ENCODE results near the gene WNT4. TPM values are rescaled to one million over a fixed set of nuclear protein-coding genes. Genes with fewer than 3 reads are reported as not detected.

WNT4 gene
- total RNA-seq, 2 experiments from 2014 or later = not detected

- ChIA-PET POLR2A (interaction anchor here (1.1 kb wide), 1 partner anchor 284 kb away, joined by 3 read pairs; no protein-coding TSS in a partner anchor), CTCF (interaction anchor here (0.5 to 2.5 kb wide), 6 partner anchors 12 to 509 kb away, joined by 3 to 14 read pairs (median 4); no protein-coding TSS in a partner anchor)
- peak; percentile 62 for DNase-seq
- no peaks in the 10 kb centered on the region for H3K4me1 Mint-ChIP-seq
- H3K27ac Mint-ChIP-seq = no peak overlapping the region
- H3K27me3 Mint-ChIP-seq = no peaks in the 10 kb centered on the region
- no peak overlapping the region for H3K4me3 Mint-ChIP-seq
- no peaks in the 10 kb centered on the region for H3K36me3 Mint-ChIP-seq (ENCODE audit: low read depth)
- H3K9me3 Mint-ChIP-seq = no peaks in the 10 kb centered on the region
Observed at GRCh38 chr1:22131875-22132486, 10.9 kb downstream of the WNT4 start.

- no peaks in the 10 kb centered on the region for H3K27me3 Mint-ChIP-seq
- no peaks in the 10 kb centered on the region for H3K4me1 Mint-ChIP-seq
- H3K36me3 Mint-ChIP-seq (ENCODE audit: low read depth) = no peaks in the 10 kb centered on the region
- no peaks in the 10 kb centered on the region for H3K9me3 Mint-ChIP-seq
- no peak overlapping the region for H3K4me3 Mint-ChIP-seq
- ChIA-PET POLR2A (no interaction called here), CTCF (interaction anchor here (0.5 to 2.5 kb wide), 7 partner anchors 13 to 509 kb away, joined by 3 to 14 read pairs (median 4); no protein-coding TSS in a partner anchor)
- no peak overlapping the region for H3K27ac Mint-ChIP-seq
- DNase-seq = no peak
Observed at GRCh38 chr1:22131062-22131461, 11.8 kb downstream of the WNT4 start.

- Mint-ChIP-seq H3K9me3 (no peaks in the 10 kb centered on the region), H3K4me3 (no peak overlapping the region), H3K4me1 (no peaks in the 10 kb centered on the region), H3K27ac (no peak overlapping the region), H3K36me3 (ENCODE audit: low read depth) (no peaks in the 10 kb centered on the region), H3K27me3 (no peaks in the 10 kb centered on the region)
- ChIA-PET CTCF (interaction anchor here (1.1 kb wide), 1 partner anchor 286 kb away, joined by 5 read pairs; no protein-coding TSS in a partner anchor), POLR2A (no interaction called here)
- no peak for DNase-seq
Observed at GRCh38 chr1:22129501-22130117, 13.3 kb downstream of the WNT4 start.

- H3K4me1 Mint-ChIP-seq = no peaks in the 10 kb centered on the region
- H3K4me3 Mint-ChIP-seq = no peak overlapping the region
- no peaks in the 10 kb centered on the region for H3K36me3 Mint-ChIP-seq (ENCODE audit: low read depth)
- no peak overlapping the region for H3K27ac Mint-ChIP-seq
- H3K27me3 Mint-ChIP-seq = no peaks in the 10 kb centered on the region
- ChIA-PET POLR2A (no interaction called here), CTCF (no interaction called here)
- H3K9me3 Mint-ChIP-seq = no peaks in the 10 kb centered on the region
- DNase-seq = no peak
Observed at GRCh38 chr1:22128392-22128791, 14.5 kb downstream of the WNT4 start.

GRCh38 chr1:22127731-22128130 is 15.2 kb downstream of the WNT4 start:
- no peak overlapping the region for H3K4me3 Mint-ChIP-seq
- H3K9me3 Mint-ChIP-seq = no peaks in the 10 kb centered on the region
- no peaks in the 10 kb centered on the region for H3K27me3 Mint-ChIP-seq
- ChIA-PET POLR2A (no interaction called here), CTCF (no interaction called here)
- H3K36me3 Mint-ChIP-seq (ENCODE audit: low read depth) = no peaks in the 10 kb centered on the region
- H3K4me1 Mint-ChIP-seq = no peaks in the 10 kb centered on the region
- DNase-seq = no peak
- H3K27ac Mint-ChIP-seq = no peak overlapping the region

GRCh38 chr1:22127248-22127647 is 15.6 kb downstream of the WNT4 start:
- Mint-ChIP-seq H3K4me1 (no peaks in the 10 kb centered on the region), H3K9me3 (no peaks in the 10 kb centered on the region), H3K4me3 (no peak overlapping the region), H3K27ac (no peak overlapping the region), H3K27me3 (no peaks in the 10 kb centered on the region), H3K36me3 (ENCODE audit: low read depth) (no peaks in the 10 kb centered on the region)
- CTCF ChIA-PET = no interaction called here
- POLR2A ChIA-PET = no interaction called here
- DNase-seq = no peak

GRCh38 chr1:22126531-22126930 is 16.4 kb downstream of the WNT4 start:
- DNase-seq = no peak
- no peaks in the 10 kb centered on the region for H3K27me3 Mint-ChIP-seq
- no peaks in the 10 kb centered on the region for H3K4me1 Mint-ChIP-seq
- no peaks in the 10 kb centered on the region for H3K9me3 Mint-ChIP-seq
- no peak overlapping the region for H3K4me3 Mint-ChIP-seq
- ChIA-PET POLR2A (no interaction called here), CTCF (no interaction called here)
- H3K27ac Mint-ChIP-seq = no peak overlapping the region
- H3K36me3 Mint-ChIP-seq (ENCODE audit: low read depth) = no peaks in the 10 kb centered on the region

DNA sequence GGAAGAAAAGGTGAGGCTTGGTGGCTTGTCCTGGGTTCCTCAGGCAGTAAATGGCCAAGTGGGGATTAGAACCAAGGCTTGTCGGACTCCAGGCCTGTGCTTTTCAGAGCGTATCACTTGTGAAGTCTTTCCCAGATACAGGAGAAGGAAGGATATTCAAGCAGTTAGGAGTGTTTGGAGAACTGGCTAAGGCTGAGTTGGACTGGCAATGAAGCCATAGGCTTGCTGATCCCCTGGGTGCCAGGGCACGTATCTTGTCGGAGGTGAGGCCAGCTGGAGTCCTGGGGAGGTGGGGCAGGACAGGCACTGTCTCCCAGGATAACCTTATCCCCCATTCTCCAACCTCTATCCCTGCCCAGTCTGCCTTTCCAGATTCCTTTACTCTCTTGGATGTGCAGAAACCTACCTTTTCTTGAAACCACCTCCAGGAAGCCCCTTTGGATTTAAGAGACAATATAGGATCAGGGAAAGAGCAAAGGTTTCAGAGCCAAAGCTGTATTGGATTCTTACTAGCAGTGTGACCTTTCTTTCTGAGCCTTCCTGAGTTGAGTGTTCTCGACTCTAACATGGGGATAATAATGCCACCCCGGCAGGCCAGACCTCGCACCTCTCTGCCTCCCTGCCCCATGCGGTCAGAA is 18.2 kb downstream of the WNT4 start:
- H3K27me3 Mint-ChIP-seq = no peaks in the 10 kb centered on the region
- ChIA-PET CTCF (interaction anchor here (1.7 kb wide), 1 partner anchor 19 kb away, joined by 4 read pairs; no protein-coding TSS in a partner anchor), POLR2A (no interaction called here)
- no peaks in the 10 kb centered on the region for H3K4me1 Mint-ChIP-seq
- no peak for DNase-seq
- H3K36me3 Mint-ChIP-seq (ENCODE audit: low read depth) = peaks cover 6% of the 10 kb centered on the region
- H3K27ac Mint-ChIP-seq = no peak overlapping the region
- H3K4me3 Mint-ChIP-seq = no peak overlapping the region
- H3K9me3 Mint-ChIP-seq = no peaks in the 10 kb centered on the region

DNA sequence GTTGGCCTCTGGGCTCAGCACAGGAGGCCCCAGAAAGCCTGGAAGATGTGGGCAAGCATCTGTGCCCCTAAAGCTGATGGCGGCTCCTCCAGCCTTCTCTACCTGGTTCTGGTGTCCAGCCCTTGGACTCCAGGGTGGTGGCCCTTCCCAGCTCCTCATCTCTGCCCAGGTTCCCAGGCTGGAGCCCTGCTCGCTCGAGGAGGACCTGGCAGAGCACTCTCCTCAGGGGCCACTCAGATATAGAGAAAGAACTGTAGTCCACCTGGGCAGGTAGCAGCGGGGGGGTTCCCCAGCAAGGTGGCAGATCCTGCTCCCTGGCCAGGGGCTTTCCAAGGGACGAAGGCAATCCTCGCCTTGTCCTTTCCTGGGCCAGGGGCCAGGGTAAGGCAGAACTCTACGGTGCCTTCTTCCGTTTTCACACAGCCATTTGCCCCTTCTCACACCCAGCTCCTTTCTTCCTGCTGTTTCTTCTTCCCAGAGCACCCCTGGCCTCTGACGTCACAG is 18.9 kb downstream of the WNT4 start:
- CTCF ChIA-PET = interaction anchor here (1.7 kb wide), 1 partner anchor 18 kb away, joined by 4 read pairs; no protein-coding TSS in a partner anchor
- H3K27me3 Mint-ChIP-seq = no peaks in the 10 kb centered on the region
- H3K9me3 Mint-ChIP-seq = no peaks in the 10 kb centered on the region
- DNase-seq = no peak
- no peak overlapping the region for H3K27ac Mint-ChIP-seq
- peaks cover 11% of the 10 kb centered on the region for H3K36me3 Mint-ChIP-seq (ENCODE audit: low read depth)
- POLR2A ChIA-PET = interaction anchor here (1.1 kb wide), 1 partner anchor 9 kb away, joined by 3 read pairs; no protein-coding TSS in a partner anchor
- H3K4me3 Mint-ChIP-seq = no peak overlapping the region
- H3K4me1 Mint-ChIP-seq = no peaks in the 10 kb centered on the region

GRCh38 chr1:22123071-22123390 is 19.9 kb downstream of the WNT4 start:
- H3K4me1 Mint-ChIP-seq = no peaks in the 10 kb centered on the region
- no peaks in the 10 kb centered on the region for H3K9me3 Mint-ChIP-seq
- DNase-seq = no peak
- H3K27ac Mint-ChIP-seq = no peak overlapping the region
- ChIA-PET CTCF (interaction anchor here (1.7 kb wide), 1 partner anchor 17 kb away, joined by 4 read pairs; no protein-coding TSS in a partner anchor), POLR2A (interaction anchor here (1.1 kb wide), 1 partner anchor 8 kb away, joined by 3 read pairs; no protein-coding TSS in a partner anchor)
- peaks cover 15% of the 10 kb centered on the region for H3K36me3 Mint-ChIP-seq (ENCODE audit: low read depth)
- no peak overlapping the region for H3K4me3 Mint-ChIP-seq
- no peaks in the 10 kb centered on the region for H3K27me3 Mint-ChIP-seq

- CTCF ChIA-PET = no interaction called here
- Mint-ChIP-seq H3K27ac (no peak overlapping the region), H3K27me3 (no peaks in the 10 kb centered on the region), H3K9me3 (no peaks in the 10 kb centered on the region), H3K4me3 (no peak overlapping the region), H3K36me3 (ENCODE audit: low read depth) (peaks cover 15% of the 10 kb centered on the region), H3K4me1 (no peaks in the 10 kb centered on the region)
- POLR2A ChIA-PET = interaction anchor here (1.1 to 1.4 kb wide), 2 partner anchors 12 to 98 kb away, joined by 3 to 4 read pairs; no protein-coding TSS in a partner anchor
- DNase-seq = no peak
Observed at GRCh38 chr1:22122273-22123070, 20.4 kb downstream of the WNT4 start.

DNA sequence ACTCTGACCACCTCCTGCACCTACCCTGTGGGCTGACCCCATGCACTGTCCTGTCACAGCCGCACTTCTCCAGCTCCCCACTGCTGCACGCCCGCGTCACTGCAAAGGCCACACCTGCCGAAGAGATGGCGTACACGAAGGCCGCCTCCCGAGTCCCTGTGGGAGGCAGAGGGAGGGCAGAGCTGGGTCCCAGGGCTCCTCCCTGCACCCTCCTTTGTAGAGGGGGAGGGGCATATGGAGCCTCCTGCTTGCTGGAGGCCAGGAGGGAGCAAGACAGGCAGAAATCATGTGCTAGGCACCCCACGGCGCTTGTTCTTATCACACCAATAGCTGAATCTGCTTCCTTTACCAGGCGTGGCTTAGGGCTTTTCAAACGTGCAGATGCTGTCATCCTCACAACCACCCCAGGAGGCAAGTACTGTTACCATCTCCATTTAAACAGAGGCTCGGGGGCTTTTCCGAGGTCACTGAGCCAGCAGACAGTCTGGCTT is 21.4 kb downstream of the WNT4 start:
- no peak overlapping the region for H3K4me3 Mint-ChIP-seq
- no peak for DNase-seq
- H3K27me3 Mint-ChIP-seq = no peaks in the 10 kb centered on the region
- H3K4me1 Mint-ChIP-seq = peaks cover 3% of the 10 kb centered on the region
- peaks cover 16% of the 10 kb centered on the region for H3K36me3 Mint-ChIP-seq (ENCODE audit: low read depth)
- H3K9me3 Mint-ChIP-seq = no peaks in the 10 kb centered on the region
- no peak overlapping the region for H3K27ac Mint-ChIP-seq
- ChIA-PET CTCF (interaction anchor here (0.6 kb wide), 1 partner anchor 255 kb away, joined by 3 read pairs; no protein-coding TSS in a partner anchor), POLR2A (interaction anchor here (1.1 to 1.4 kb wide), 2 partner anchors 11 to 97 kb away, joined by 3 to 4 read pairs; no protein-coding TSS in a partner anchor)

GRCh38 chr1:22120469-22120790 is 22.5 kb downstream of the WNT4 start:
- no peak overlapping the region for H3K27ac Mint-ChIP-seq
- H3K9me3 Mint-ChIP-seq = no peaks in the 10 kb centered on the region
- POLR2A ChIA-PET = no interaction called here

More at GRCh38 chr1:22120469-22120790, 22.5 kb downstream of the WNT4 start:
- CTCF ChIA-PET = no interaction called here
- Mint-ChIP-seq H3K36me3 (ENCODE audit: low read depth) (peaks cover 22% of the 10 kb centered on the region), H3K27me3 (no peaks in the 10 kb centered on the region), H3K4me3 (no peak overlapping the region), H3K4me1 (peaks cover 3% of the 10 kb centered on the region)
- DNase-seq = no peak
